ENCODE results near the gene NINJ1. TPM values are rescaled to one million over a fixed set of nuclear protein-coding genes. Genes with fewer than 3 reads are reported as not detected.
"Not testable (repeated sequence)": the region's sequence is repeated elsewhere in the genome, so short reads cannot be mapped to it uniquely, and the experiment has no call there.

The NINJ1 gene
- total RNA-seq, 1 experiment from 2014 or later: 10.3 TPM

GRCh38 chr9:93111001-93111370 lies 23.1 kb downstream of the NINJ1 start:
- H3K9me3 ChIP-seq (ENCODE audit: low read length): no peaks in the 10 kb centered on the region
- H3K9me2 ChIP-seq (replicated peaks; ENCODE audit: insufficient read depth, low read length): no peaks in the 10 kb centered on the region
- H3K36me3 ChIP-seq (ENCODE audit: insufficient read depth, low read length): no peaks in the 10 kb centered on the region
- no peaks in the 10 kb centered on the region for H3K27me3 ChIP-seq (ENCODE audit: low read length)
- H3K4me3 ChIP-seq (ENCODE audit: low read length): peak overlapping the region; percentile 34; the same call in 1 of the 2 replicates
- H3K79me2 ChIP-seq (ENCODE audit: low read length): no peaks in the 10 kb centered on the region
- peak overlapping the region; percentile 56 for H3K9ac ChIP-seq (ENCODE audit: low read length)
- H3K27ac ChIP-seq (ENCODE audit: low read length): peak overlapping the region; percentile 58
- peak overlapping the region; percentile 57 for H3K4me2 ChIP-seq (ENCODE audit: low read depth, low read length, poor library complexity, severe bottlenecking)
- H2AFZ ChIP-seq (ENCODE audit: low read length): peak overlapping the region; percentile 42; the same call in 1 of the 2 replicates
- no peak for DNase-seq
- no peaks in the 10 kb centered on the region for H4K20me1 ChIP-seq (ENCODE audit: insufficient read depth, low read depth, low read length)
- peaks cover 23% of the 10 kb centered on the region for H3K4me1 ChIP-seq (ENCODE audit: low read length)

- peaks cover 23% of the 10 kb centered on the region for H3K4me1 ChIP-seq (ENCODE audit: low read length)
- H4K20me1 ChIP-seq (ENCODE audit: insufficient read depth, low read depth, low read length): no peaks in the 10 kb centered on the region
- no peaks in the 10 kb centered on the region for H3K9me2 ChIP-seq (replicated peaks; ENCODE audit: insufficient read depth, low read length)
- peak; percentile 51 for DNase-seq
- no peaks in the 10 kb centered on the region for H3K9me3 ChIP-seq (ENCODE audit: low read length)
- H3K27ac ChIP-seq (ENCODE audit: low read length): no peak overlapping the region
- peak overlapping the region; percentile 57 for H3K4me2 ChIP-seq (ENCODE audit: low read depth, low read length, poor library complexity, severe bottlenecking)
- H2AFZ ChIP-seq (ENCODE audit: low read length): no peak overlapping the region
- H3K27me3 ChIP-seq (ENCODE audit: low read length): no peaks in the 10 kb centered on the region
- peak overlapping the region; percentile 34; the same call in 1 of the 2 replicates for H3K4me3 ChIP-seq (ENCODE audit: low read length)
- H3K36me3 ChIP-seq (ENCODE audit: insufficient read depth, low read length): no peaks in the 10 kb centered on the region
- H3K79me2 ChIP-seq (ENCODE audit: low read length): no peaks in the 10 kb centered on the region
- H3K9ac ChIP-seq (ENCODE audit: low read length): peak overlapping the region; percentile 56; the same call in 1 of the 2 replicates
Measured at GRCh38 chr9:93110311-93110855, 23.7 kb downstream of the NINJ1 start.

GRCh38 chr9:93108291-93109041 lies 25.6 kb downstream of the NINJ1 start:
- no peaks in the 10 kb centered on the region for H3K36me3 ChIP-seq (ENCODE audit: insufficient read depth, low read length)
- no peak overlapping the region for H2AFZ ChIP-seq (ENCODE audit: low read length)
- no peaks in the 10 kb centered on the region for H4K20me1 ChIP-seq (ENCODE audit: insufficient read depth, low read depth, low read length)
- H3K27ac ChIP-seq (ENCODE audit: low read length): no peak overlapping the region
- no peak for DNase-seq
- H3K9me3 ChIP-seq (ENCODE audit: low read length): no peaks in the 10 kb centered on the region
- H3K79me2 ChIP-seq (ENCODE audit: low read length): no peaks in the 10 kb centered on the region
- peaks cover 23% of the 10 kb centered on the region for H3K4me1 ChIP-seq (ENCODE audit: low read length)
- H3K9ac ChIP-seq (ENCODE audit: low read length): no peak overlapping the region
- no peaks in the 10 kb centered on the region for H3K9me2 ChIP-seq (replicated peaks; ENCODE audit: insufficient read depth, low read length)
- H3K4me3 ChIP-seq (ENCODE audit: low read length): no peak overlapping the region
- H3K27me3 ChIP-seq (ENCODE audit: low read length): peaks cover 2% of the 10 kb centered on the region; the same call in 1 of the 2 replicates
- no peak overlapping the region for H3K4me2 ChIP-seq (ENCODE audit: low read depth, low read length, poor library complexity, severe bottlenecking)

- Histone ChIP-seq H3K9ac (ENCODE audit: low read length) (no peak overlapping the region), H3K4me2 (ENCODE audit: low read depth, low read length, poor library complexity, severe bottlenecking) (no peak overlapping the region), H3K4me3 (ENCODE audit: low read length) (no peak overlapping the region), H3K9me3 (ENCODE audit: low read length) (no peaks in the 10 kb centered on the region), H3K79me2 (ENCODE audit: low read length) (no peaks in the 10 kb centered on the region), H4K20me1 (ENCODE audit: insufficient read depth, low read depth, low read length) (no peaks in the 10 kb centered on the region), H3K27me3 (ENCODE audit: low read length) (peaks cover 2% of the 10 kb centered on the region; the same call in 1 of the 2 replicates), H3K9me2 (replicated peaks; ENCODE audit: insufficient read depth, low read length) (no peaks in the 10 kb centered on the region), H3K4me1 (ENCODE audit: low read length) (peaks cover 23% of the 10 kb centered on the region), H3K36me3 (ENCODE audit: insufficient read depth, low read length) (no peaks in the 10 kb centered on the region), H3K27ac (ENCODE audit: low read length) (no peak overlapping the region), H2AFZ (ENCODE audit: low read length) (no peak overlapping the region)
- no peak for DNase-seq
Measured at GRCh38 chr9:93107825-93108161, 26.3 kb downstream of the NINJ1 start.

- Histone ChIP-seq H3K27ac (ENCODE audit: low read length) (no peak overlapping the region), H3K4me2 (ENCODE audit: low read depth, low read length, poor library complexity, severe bottlenecking) (no peak overlapping the region), H3K9me3 (ENCODE audit: low read length) (no peaks in the 10 kb centered on the region), H3K79me2 (ENCODE audit: low read length) (no peaks in the 10 kb centered on the region), H3K27me3 (ENCODE audit: low read length) (peaks cover 5% of the 10 kb centered on the region; the same call in 1 of the 2 replicates), H4K20me1 (ENCODE audit: insufficient read depth, low read depth, low read length) (no peaks in the 10 kb centered on the region), H3K9ac (ENCODE audit: low read length) (no peak overlapping the region), H3K4me3 (ENCODE audit: low read length) (no peak overlapping the region), H3K36me3 (ENCODE audit: insufficient read depth, low read length) (no peaks in the 10 kb centered on the region), H3K9me2 (replicated peaks; ENCODE audit: insufficient read depth, low read length) (no peaks in the 10 kb centered on the region), H2AFZ (ENCODE audit: low read length) (no peak overlapping the region), H3K4me1 (ENCODE audit: low read length) (peaks cover 22% of the 10 kb centered on the region)
- no peak for DNase-seq
Measured at GRCh38 chr9:93107151-93107824, 26.8 kb downstream of the NINJ1 start.

- no peaks in the 10 kb centered on the region for H3K9me2 ChIP-seq (replicated peaks; ENCODE audit: insufficient read depth, low read length)
- H3K27ac ChIP-seq (ENCODE audit: low read length): no peak overlapping the region
- H2AFZ ChIP-seq (ENCODE audit: low read length): no peak overlapping the region
- no peak overlapping the region for H3K4me3 ChIP-seq (ENCODE audit: low read length)
- no peaks in the 10 kb centered on the region for H3K36me3 ChIP-seq (ENCODE audit: insufficient read depth, low read length)
- no peaks in the 10 kb centered on the region for H3K9me3 ChIP-seq (ENCODE audit: low read length)
- H4K20me1 ChIP-seq (ENCODE audit: insufficient read depth, low read depth, low read length): no peaks in the 10 kb centered on the region
- no peaks in the 10 kb centered on the region for H3K79me2 ChIP-seq (ENCODE audit: low read length)
- DNase-seq: no peak
- peaks cover 5% of the 10 kb centered on the region for H3K4me1 ChIP-seq (ENCODE audit: low read length)
- no peak overlapping the region for H3K9ac ChIP-seq (ENCODE audit: low read length)
- H3K27me3 ChIP-seq (ENCODE audit: low read length): peaks cover 6% of the 10 kb centered on the region; the same call in 1 of the 2 replicates
- H3K4me2 ChIP-seq (ENCODE audit: low read depth, low read length, poor library complexity, severe bottlenecking): no peak overlapping the region
Measured at GRCh38 chr9:93105620-93106019, 28.4 kb downstream of the NINJ1 start.

- H3K4me3 ChIP-seq (ENCODE audit: low read length); H3K9ac ChIP-seq (ENCODE audit: low read length); DNase-seq; H3K9me3 ChIP-seq (ENCODE audit: low read length); H3K4me2 ChIP-seq (ENCODE audit: low read depth, low read length, poor library complexity, severe bottlenecking); H3K9me2 ChIP-seq (replicated peaks; ENCODE audit: insufficient read depth, low read length); H3K36me3 ChIP-seq (ENCODE audit: insufficient read depth, low read length); H3K27me3 ChIP-seq (ENCODE audit: low read length); H3K27ac ChIP-seq (ENCODE audit: low read length); H2AFZ ChIP-seq (ENCODE audit: low read length); H3K79me2 ChIP-seq (ENCODE audit: low read length): not testable (repeated sequence)
- peaks cover 10% of the 10 kb centered on the region for H3K4me1 ChIP-seq (ENCODE audit: low read length)
- peaks cover 11% of the 10 kb centered on the region; the same call in 1 of the 2 replicates for H4K20me1 ChIP-seq (ENCODE audit: insufficient read depth, low read depth, low read length)
Measured at GRCh38 chr9:93101086-93101485, 33.0 kb downstream of the NINJ1 start.

- no peaks in the 10 kb centered on the region for H3K9me3 ChIP-seq (ENCODE audit: low read length)
- H3K27ac ChIP-seq (ENCODE audit: low read length): no peak overlapping the region
- DNase-seq: no peak
- H4K20me1 ChIP-seq (ENCODE audit: insufficient read depth, low read depth, low read length): peaks cover 11% of the 10 kb centered on the region; the same call in 1 of the 2 replicates
- no peak overlapping the region for H2AFZ ChIP-seq (ENCODE audit: low read length)
- no peak overlapping the region for H3K4me3 ChIP-seq (ENCODE audit: low read length)
- no peaks in the 10 kb centered on the region for H3K9me2 ChIP-seq (replicated peaks; ENCODE audit: insufficient read depth, low read length)
- no peaks in the 10 kb centered on the region for H3K36me3 ChIP-seq (ENCODE audit: insufficient read depth, low read length)
- peaks cover 6% of the 10 kb centered on the region; the same call in 1 of the 2 replicates for H3K27me3 ChIP-seq (ENCODE audit: low read length)
- no peak overlapping the region for H3K4me2 ChIP-seq (ENCODE audit: low read depth, low read length, poor library complexity, severe bottlenecking)
- no peaks in the 10 kb centered on the region for H3K79me2 ChIP-seq (ENCODE audit: low read length)
- H3K9ac ChIP-seq (ENCODE audit: low read length): no peak overlapping the region
- peaks cover 10% of the 10 kb centered on the region for H3K4me1 ChIP-seq (ENCODE audit: low read length)
Measured at GRCh38 chr9:93100276-93100636, 33.8 kb downstream of the NINJ1 start.
